Mucosa of stomach (tissue), 1 donor: ENCODE results near the gene CHI3L2.

ENCODE experiments used
- H3K27me3 ChIP-seq: one replicate; pipeline ENCODE4 v1.7.0; 2013; ENCODE audit warnings: mild to moderate bottlenecking, low read length; ENCODE audit not compliant: control insufficient read depth, insufficient read depth
- H3K36me3 ChIP-seq: one replicate; pipeline ENCODE4 v1.7.0; 2013; ENCODE audit warnings: low read length; ENCODE audit not compliant: control insufficient read depth, insufficient read depth
- H3K4me1 ChIP-seq: one replicate; pipeline ENCODE4 v1.7.0; 2013; ENCODE audit warnings: mild to moderate bottlenecking, low read length; ENCODE audit not compliant: control insufficient read depth, insufficient read depth
- H3K4me3 ChIP-seq: one replicate; pipeline ENCODE4 v1.7.0; 2013; ENCODE audit warnings: low read length
- H3K9ac ChIP-seq: one replicate; pipeline ENCODE4 v1.7.0; 2013; ENCODE audit warnings: mild to moderate bottlenecking, low read length, moderate library complexity
- H3K9me3 ChIP-seq: one replicate; pipeline ENCODE4 v1.7.0; 2013; ENCODE audit warnings: mild to moderate bottlenecking, low read length, moderate library complexity; ENCODE audit not compliant: control insufficient read depth
- donor health status: Pancreatic carcinoma.

CHI3L2 gene

DNA sequence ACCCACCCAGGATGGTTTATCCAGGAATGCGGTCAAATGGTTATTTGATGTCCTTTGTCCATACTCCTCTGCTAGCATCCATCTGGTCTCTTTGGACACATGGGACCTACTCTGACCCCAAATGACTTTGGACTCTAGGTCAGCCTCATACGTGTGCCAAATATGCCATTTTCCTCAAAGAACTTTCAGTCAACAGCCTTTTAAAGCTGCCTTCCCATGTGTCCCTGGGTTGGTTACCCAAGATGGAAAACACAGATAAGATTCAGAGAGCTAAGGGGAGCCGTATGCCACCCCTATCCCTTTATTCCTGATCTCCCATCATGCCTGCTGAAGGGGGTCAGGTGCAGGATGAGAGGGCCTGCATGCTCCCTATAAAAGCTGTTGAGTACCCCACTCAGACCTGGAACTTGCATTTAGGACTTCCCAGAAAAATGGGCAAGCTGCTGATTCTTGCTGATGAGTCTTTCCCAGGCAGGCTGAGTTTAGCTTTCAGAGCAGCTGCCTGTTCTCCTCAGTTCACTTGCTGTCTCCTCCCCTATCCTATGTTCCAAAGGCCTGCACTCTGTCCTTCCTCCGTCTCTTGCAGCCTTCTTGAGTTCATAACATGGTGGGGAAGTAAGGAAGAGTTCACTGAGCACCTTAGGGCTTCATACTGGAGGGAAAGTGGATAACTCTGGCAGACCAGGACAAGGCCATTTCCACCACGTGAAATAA lies 19.8 kb downstream of the CHI3L2 start:
- Histone ChIP-seq H3K4me3 (no peak overlapping the region), H3K9ac (no peak overlapping the region), H3K9me3 (no peaks in the 10 kb centered on the region), H3K27me3 (no peaks in the 10 kb centered on the region), H3K4me1 (no peaks in the 10 kb centered on the region), H3K36me3 (no peaks in the 10 kb centered on the region)

GRCh38 chr1:111249960-111250359 lies 22.4 kb downstream of the CHI3L2 start:
- Histone ChIP-seq H3K27me3 (no peaks in the 10 kb centered on the region), H3K36me3 (no peaks in the 10 kb centered on the region), H3K9me3 (no peaks in the 10 kb centered on the region), H3K9ac (no peak overlapping the region), H3K4me1 (no peaks in the 10 kb centered on the region), H3K4me3 (no peak overlapping the region)

GRCh38 chr1:111251570-111251969 lies 24.1 kb downstream of the CHI3L2 start:
- Histone ChIP-seq H3K4me1 (no peaks in the 10 kb centered on the region), H3K27me3 (no peaks in the 10 kb centered on the region), H3K36me3 (no peaks in the 10 kb centered on the region), H3K9me3 (no peaks in the 10 kb centered on the region), H3K9ac (no peak overlapping the region), H3K4me3 (no peak overlapping the region)

GRCh38 chr1:111252786-111253185 lies 25.3 kb downstream of the CHI3L2 start:
- Histone ChIP-seq H3K36me3 (no peaks in the 10 kb centered on the region), H3K9me3 (no peaks in the 10 kb centered on the region), H3K9ac (no peak overlapping the region), H3K4me1 (no peaks in the 10 kb centered on the region), H3K27me3 (no peaks in the 10 kb centered on the region), H3K4me3 (no peak overlapping the region)

DNA sequence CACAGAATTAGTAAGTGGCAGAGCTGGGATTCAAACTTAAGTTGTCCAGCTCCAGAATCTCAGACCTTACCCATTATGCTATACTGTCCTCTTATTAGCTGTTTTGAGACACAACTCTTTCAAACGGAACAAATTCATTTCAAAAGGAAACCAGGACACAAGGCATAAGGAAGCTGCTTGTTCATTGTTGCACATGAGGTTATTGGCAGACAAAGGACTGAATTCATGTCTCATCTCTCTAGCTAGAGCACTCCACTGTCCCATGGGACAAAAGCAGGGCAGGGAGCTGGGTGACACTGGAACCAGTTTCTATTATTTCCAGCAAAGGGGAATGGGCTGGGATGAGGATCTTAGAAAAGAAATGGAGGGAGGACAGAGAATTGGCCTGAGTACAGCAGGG lies 26.4 kb downstream of the CHI3L2 start:
- Histone ChIP-seq H3K9me3 (no peaks in the 10 kb centered on the region), H3K36me3 (no peaks in the 10 kb centered on the region), H3K4me3 (no peak overlapping the region), H3K9ac (no peak overlapping the region), H3K4me1 (no peaks in the 10 kb centered on the region), H3K27me3 (no peaks in the 10 kb centered on the region)

GRCh38 chr1:111256988-111257658 lies 29.6 kb downstream of the CHI3L2 start:
- Histone ChIP-seq H3K9me3 (no peaks in the 10 kb centered on the region), H3K27me3 (no peaks in the 10 kb centered on the region), H3K36me3 (no peaks in the 10 kb centered on the region), H3K4me3 (no peak overlapping the region), H3K4me1 (no peaks in the 10 kb centered on the region), H3K9ac (no peak overlapping the region)

GRCh38 chr1:111267801-111268508 lies 40.4 kb downstream of the CHI3L2 start:
- Histone ChIP-seq H3K9me3 (no peaks in the 10 kb centered on the region), H3K27me3 (peaks cover 27% of the 10 kb centered on the region), H3K36me3 (no peaks in the 10 kb centered on the region), H3K4me3 (no peak overlapping the region), H3K4me1 (no peaks in the 10 kb centered on the region), H3K9ac (no peak overlapping the region)

- no peak overlapping the region for H3K4me3 ChIP-seq
- no peaks in the 10 kb centered on the region for H3K9me3 ChIP-seq
- H3K9ac ChIP-seq, result no peak overlapping the region
- H3K27me3 ChIP-seq, result peaks cover 27% of the 10 kb centered on the region
- no peaks in the 10 kb centered on the region for H3K4me1 ChIP-seq
- H3K36me3 ChIP-seq, result no peaks in the 10 kb centered on the region
Observed at GRCh38 chr1:111269825-111270406, 42.4 kb downstream of the CHI3L2 start.

- Histone ChIP-seq H3K4me3 (no peak overlapping the region), H3K9ac (no peak overlapping the region), H3K9me3 (no peaks in the 10 kb centered on the region), H3K4me1 (no peaks in the 10 kb centered on the region), H3K27me3 (peaks cover 27% of the 10 kb centered on the region), H3K36me3 (no peaks in the 10 kb centered on the region)
Observed at GRCh38 chr1:111270771-111271463, 43.4 kb downstream of the CHI3L2 start.

- H3K4me1 ChIP-seq, result no peaks in the 10 kb centered on the region
- H3K36me3 ChIP-seq, result no peaks in the 10 kb centered on the region
- H3K9ac ChIP-seq, result no peak overlapping the region
- H3K27me3 ChIP-seq, result peaks cover 27% of the 10 kb centered on the region
- H3K4me3 ChIP-seq, result no peak overlapping the region
- H3K9me3 ChIP-seq, result no peaks in the 10 kb centered on the region
Observed at GRCh38 chr1:111271464-111271801, 43.9 kb downstream of the CHI3L2 start.

GRCh38 chr1:111272081-111272480 lies 44.6 kb downstream of the CHI3L2 start:
- Histone ChIP-seq H3K36me3 (no peaks in the 10 kb centered on the region), H3K9ac (no peak overlapping the region), H3K4me3 (no peak overlapping the region), H3K4me1 (no peaks in the 10 kb centered on the region), H3K27me3 (peaks cover 27% of the 10 kb centered on the region), H3K9me3 (no peaks in the 10 kb centered on the region)
